GM18520 (cell line): ENCODE measurements around the gene RBM10.
A peak's percentile ranks its signal among the peaks of the same experiment; 100 is the strongest.

Experiments
- ATAC-seq: cut with Tn5 transposase; IDR thresholded peaks from one replicate; pipeline ENCODE4 v1.9.1; 2021; ENCODE audit not compliant: unreplicated experiment

The RBM10 gene

DNA sequence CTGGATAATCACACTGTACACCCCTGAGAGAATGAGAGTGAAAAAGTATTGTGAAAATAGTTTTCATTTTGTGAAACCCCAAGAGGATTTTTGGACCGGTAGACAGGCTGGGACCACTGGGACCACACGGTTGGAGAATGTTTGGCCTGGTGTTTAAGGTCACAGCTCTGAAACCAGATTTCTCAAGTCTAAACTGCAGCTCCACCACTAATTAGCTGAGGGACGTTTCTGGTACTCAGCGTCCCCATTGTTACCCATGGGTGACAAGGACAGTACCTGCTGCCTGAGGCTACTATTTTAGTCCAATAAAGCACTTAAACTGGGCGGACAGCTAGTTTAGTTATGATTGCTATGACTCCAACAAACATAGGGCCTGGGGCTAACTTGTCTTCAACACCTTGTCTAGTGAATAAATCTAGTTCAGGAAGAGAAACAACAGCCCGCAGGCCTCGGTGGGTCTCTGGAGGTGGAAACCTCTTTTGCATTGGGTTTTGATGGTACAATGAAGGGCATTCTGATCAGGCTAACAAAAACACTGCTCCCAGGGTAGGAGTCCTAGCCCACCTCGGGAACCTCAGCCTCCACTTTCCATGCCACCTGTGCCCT is 87.3 kb downstream of the RBM10 start:
- no peak for ATAC-seq

DNA sequence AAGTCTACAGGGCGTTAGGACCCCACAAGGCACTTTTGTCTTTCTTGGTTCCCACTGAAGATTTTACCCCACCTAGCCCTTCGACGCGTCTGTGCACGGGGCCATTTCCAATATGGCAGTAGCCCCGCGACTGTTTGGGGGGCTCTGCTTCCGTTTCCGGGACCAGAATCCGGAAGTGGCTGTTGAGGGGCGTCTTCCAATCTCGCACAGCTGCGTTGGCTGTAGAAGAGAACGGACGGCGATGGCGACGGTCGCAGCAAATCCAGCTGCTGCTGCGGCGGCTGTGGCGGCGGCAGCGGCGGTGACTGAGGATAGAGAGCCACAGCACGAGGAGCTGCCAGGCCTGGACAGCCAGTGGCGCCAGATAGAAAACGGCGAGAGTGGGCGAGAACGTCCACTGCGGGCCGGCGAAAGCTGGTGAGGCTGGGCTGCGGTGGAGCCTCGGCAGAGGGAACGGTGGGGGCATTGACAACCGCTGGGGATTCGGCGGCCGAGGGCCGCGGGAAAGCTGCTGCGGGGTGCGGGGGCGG is 87.8 kb downstream of the RBM10 start, which contains the start of gene USP11:
TSS of gene USP11 (plus strand) at position 207 of the 530 bp plus-strand sequence. CDS start at position 242, 35 bp downstream.
- no peak for ATAC-seq

DNA sequence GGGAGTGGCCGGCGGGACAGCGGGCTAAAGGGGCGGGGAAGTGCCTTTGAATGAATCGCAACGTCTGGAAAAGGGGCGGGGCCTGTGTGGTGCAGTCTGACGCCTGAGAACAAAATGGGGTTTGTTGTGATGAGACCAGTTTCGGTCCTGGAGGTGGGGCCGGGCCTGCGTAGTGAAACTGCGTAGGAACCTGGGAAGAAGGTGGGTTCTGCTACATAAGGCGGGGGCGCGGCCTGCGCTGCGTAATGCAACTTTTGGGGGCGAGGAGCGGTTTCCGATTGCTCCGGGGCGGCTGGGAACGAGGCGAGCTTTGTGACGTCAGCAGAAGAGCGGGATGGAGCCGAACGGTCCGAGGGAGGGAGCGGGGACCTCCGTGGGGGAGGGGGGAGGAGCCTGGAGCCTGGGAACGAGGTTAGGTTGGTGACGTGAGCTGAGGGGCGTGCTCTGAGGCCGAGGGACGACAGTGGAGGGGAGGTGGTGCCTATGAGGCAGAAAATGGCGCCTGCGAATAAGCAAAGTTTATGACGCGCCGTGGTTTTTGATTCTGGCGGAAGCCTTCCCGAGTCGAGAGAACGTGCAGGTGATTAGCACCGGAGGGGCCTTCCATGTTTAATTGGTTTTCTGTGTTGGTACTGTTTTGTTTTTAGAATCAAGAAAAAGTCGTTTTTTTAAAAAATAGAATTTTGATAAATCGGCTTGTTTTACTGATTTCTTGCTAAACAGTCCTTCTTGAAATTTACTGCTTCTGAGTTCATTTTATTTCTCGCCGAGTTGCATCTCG is 88.5 kb downstream of the RBM10 start:
- ATAC-seq = peak; percentile 73

DNA sequence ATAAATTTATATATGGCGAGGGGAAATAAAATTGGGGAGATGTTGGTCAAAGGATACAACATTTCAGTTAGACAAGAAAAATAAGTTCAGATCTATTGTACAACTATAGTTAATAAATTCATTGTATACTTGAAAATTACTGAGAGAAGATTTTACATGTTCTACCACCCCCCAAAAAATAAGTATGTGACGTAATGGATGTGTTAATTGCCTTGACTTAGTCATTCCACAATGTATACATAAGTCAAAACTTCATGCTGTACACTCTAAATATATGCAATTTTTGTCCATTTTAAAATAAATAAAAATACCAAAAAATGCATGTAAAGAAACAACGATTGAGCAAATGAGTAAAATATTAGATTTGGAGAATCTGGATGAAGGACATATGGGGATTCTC is 89.6 kb downstream of the RBM10 start:
- ATAC-seq = no peak

DNA sequence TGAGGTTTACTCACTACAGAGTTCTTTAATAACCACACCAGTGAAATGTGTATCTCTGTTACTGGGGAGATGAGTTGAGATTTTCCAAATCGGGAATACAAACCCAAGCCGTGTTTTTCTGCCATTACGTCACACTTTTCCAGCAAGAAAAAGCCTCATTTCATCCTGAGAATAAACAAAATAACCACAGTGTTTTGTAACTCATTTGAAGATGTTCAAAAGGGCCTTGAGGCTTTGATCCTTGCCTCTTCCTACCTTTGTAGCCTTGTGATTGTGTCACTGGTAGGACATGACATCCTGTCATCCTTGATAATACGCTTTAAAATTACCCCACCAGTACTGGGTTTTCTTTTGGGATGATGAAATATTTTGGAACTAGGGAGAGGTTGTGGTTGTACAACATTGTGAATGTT is 90.7 kb downstream of the RBM10 start:
- ATAC-seq = no peak
